Thyroid gland (tissue), 4 donors: ENCODE measurements around the gene COPE.

ENCODE experiments used
- CTCF ChIP-seq, 6 experiments: fragments of 200-600 bp in 3 of 6; fragments of 450-650 bp in 3 of 6; sonication (generic) in 3 of 6; IDR thresholded peaks; one replicate each; pipeline ENCODE4 v1.5.1; 2016 to 2019; ENCODE audit warnings: antibody characterized with exemption in 6 of 6, mild to moderate bottlenecking in 2 of 6, inconsistent platforms in 1 of 6, moderate library complexity in 1 of 6
- POLR2A ChIP-seq, 2 donors: fragments of 450-650 bp; IDR thresholded peaks; one replicate each; pipeline ENCODE4 v1.6.1; 2017; ENCODE audit warnings: antibody characterized with exemption in 2 of 2, mild to moderate bottlenecking in 2 of 2, moderate library complexity in 1 of 2

- TF ChIP-seq CTCF (IDR thresholded peaks at IDR 0.05) = peak in 1 of 6 experiments; percentile 12
- no peak for TF ChIP-seq POLR2A (IDR thresholded peaks at IDR 0.05)
Measured at GRCh38 chr19:18894254-18895037, 24.7 kb downstream of the COPE start.
